Neural progenitor cell (in vitro differentiated cells): Measurements from ENCODE around the gene RAPGEF4. TPM values are rescaled to one million over a fixed set of nuclear protein-coding genes. Genes with fewer than 3 reads are reported as not detected.

Experiments
- DNase-seq: peaks from one replicate; pipeline ENCODE4 v3.0.0-alpha.2; 2016; ENCODE audit warnings: low spot score
- H2AFZ ChIP-seq: fragments of 200-600 bp; sonication (generic); replicated peaks from 2 replicates; pipeline ENCODE4 v1.6.1; 2016; ENCODE audit warnings: antibody characterized with exemption
- H3F3A ChIP-seq: fragments of 200-600 bp; sonication (generic); 2 replicates; pipeline ENCODE4 v1.6.1; 2016; ENCODE audit warnings: antibody characterized with exemption, low read depth
- H3K27ac ChIP-seq: fragments of 200-600 bp; sonication (generic); 2 replicates; pipeline ENCODE4 v1.5.1; 2016; ENCODE audit warnings: mild to moderate bottlenecking
- H3K27me3 ChIP-seq: fragments of 200-600 bp; sonication (generic); 2 replicates; pipeline ENCODE4 v1.6.1; 2016; ENCODE audit warnings: mild to moderate bottlenecking, moderate library complexity
- H3K36me3 ChIP-seq: fragments of 200-600 bp; sonication (generic); 2 replicates; pipeline ENCODE4 v1.5.1; 2016
- H3K4me1 ChIP-seq: fragments of 200-600 bp; sonication (generic); 2 replicates; pipeline ENCODE4 v1.6.1; 2016; ENCODE audit warnings: mixed run types
- H3K4me2 ChIP-seq: fragments of 200-600 bp; sonication (generic); 2 replicates; pipeline ENCODE4 v1.6.1; 2016
- H3K4me3 ChIP-seq: fragments of 200-600 bp; sonication (generic); 2 replicates; pipeline ENCODE4 v1.5.1; 2016
- H3K79me2 ChIP-seq: fragments of 200-600 bp; sonication (generic); 2 replicates; pipeline ENCODE4 v1.6.1; 2016; ENCODE audit warnings: low read depth
- H3K9ac ChIP-seq: fragments of 200-600 bp; sonication (generic); 2 replicates; pipeline ENCODE4 v1.6.1; 2016
- H3K9me3 ChIP-seq: fragments of 200-600 bp; sonication (generic); 2 replicates; pipeline ENCODE4 v1.5.1; 2016; ENCODE audit warnings: low read depth
- H4K20me1 ChIP-seq: fragments of 200-600 bp; sonication (generic); 2 replicates; pipeline ENCODE4 v1.6.1; 2016; ENCODE audit warnings: low read depth
- H3K27ac Mint-ChIP-seq: 3 replicates; pipeline ENCODE4 v1.8.0; 2021; ENCODE audit warnings: mixed read lengths
- H3K27me3 Mint-ChIP-seq: 2 replicates; pipeline ENCODE4 v1.8.0; 2022; ENCODE audit warnings: low read depth, mild to moderate bottlenecking, inconsistent platforms, moderate library complexity, mixed read lengths; ENCODE audit not compliant: insufficient read depth
- H3K36me3 Mint-ChIP-seq: 3 replicates; pipeline ENCODE4 v1.8.0; 2021; ENCODE audit warnings: mixed read lengths
- H3K4me1 Mint-ChIP-seq: 3 replicates; pipeline ENCODE4 v1.8.0; 2021; ENCODE audit warnings: mixed read lengths
- H3K4me3 Mint-ChIP-seq: 3 replicates; pipeline ENCODE4 v1.8.0; 2021; ENCODE audit warnings: mild to moderate bottlenecking, moderate library complexity, mixed read lengths
- H3K9me3 Mint-ChIP-seq: 3 replicates; pipeline ENCODE4 v1.8.0; 2020; ENCODE audit warnings: mixed read lengths
- CTCF ChIP-seq: fragments of 200-600 bp; sonication (generic); IDR thresholded peaks from 2 replicates; pipeline ENCODE4 v1.5.1; 2017; ENCODE audit warnings: antibody characterized with exemption, mild to moderate bottlenecking
- EZH2 ChIP-seq: fragments of 200-600 bp; sonication (generic); IDR thresholded peaks from 2 replicates; pipeline ENCODE4 v1.6.1; 2017; ENCODE audit warnings: antibody characterized with exemption, mild to moderate bottlenecking, moderate library complexity
- EZH2phosphoT487 ChIP-seq: fragments of 200-600 bp; sonication (generic); IDR thresholded peaks from 2 replicates; pipeline ENCODE4 v1.6.1; 2017; ENCODE audit warnings: antibody characterized with exemption
- total RNA-seq: library from RNA; depleted of rRNA; stranded (reverse); fragments of >200 nt; gene quantifications from 2 replicates; pipeline ENCODE4 v1.2.3, GENCODE V29; 2015; ENCODE audit warnings: low replicate concordance

The RAPGEF4 gene
- total RNA-seq, 1 donor from 2014 or later = 1.8 TPM

- Histone ChIP-seq H4K20me1 (no peaks in the 10 kb centered on the region), H2AFZ (no peak overlapping the region), H3K4me1 (peaks cover 20% of the 10 kb centered on the region), H3K4me3 (no peak overlapping the region), H3K27ac (no peak overlapping the region), H3K79me2 (no peaks in the 10 kb centered on the region), H3K4me2 (no peak overlapping the region), H3K9me3 (no peaks in the 10 kb centered on the region), H3K27me3 (no peaks in the 10 kb centered on the region), H3K9ac (no peak overlapping the region), H3F3A (peaks cover 15% of the 10 kb centered on the region), H3K36me3 (no peaks in the 10 kb centered on the region)
- H3K27ac Mint-ChIP-seq = no peak overlapping the region
- H3K4me3 Mint-ChIP-seq = no peak overlapping the region
- no peaks in the 10 kb centered on the region for H3K36me3 Mint-ChIP-seq
- peaks cover 23% of the 10 kb centered on the region for H3K4me1 Mint-ChIP-seq
- no peak for TF ChIP-seq CTCF
- no peak for TF ChIP-seq EZH2
- no peak for TF ChIP-seq EZH2phosphoT487
- DNase-seq = no peak
- H3K27me3 Mint-ChIP-seq = peaks cover 2% of the 10 kb centered on the region
- H3K9me3 Mint-ChIP-seq = no peaks in the 10 kb centered on the region
Observed at GRCh38 chr2:172928756-172929155, 193.1 kb downstream of the RAPGEF4 start.

- no peak overlapping the region for H3K4me2 ChIP-seq
- TF ChIP-seq EZH2 (no peak), CTCF (no peak), EZH2phosphoT487 (no peak)
- no peak overlapping the region for H3K27ac Mint-ChIP-seq
- H3K4me1 Mint-ChIP-seq = peaks cover 23% of the 10 kb centered on the region
- H3K4me3 Mint-ChIP-seq = no peak overlapping the region
- no peaks in the 10 kb centered on the region for H3K36me3 ChIP-seq
- no peaks in the 10 kb centered on the region for H3K27me3 ChIP-seq
- peaks cover 15% of the 10 kb centered on the region for H3F3A ChIP-seq
- H3K27me3 Mint-ChIP-seq = peaks cover 2% of the 10 kb centered on the region
- H3K4me1 ChIP-seq = peaks cover 20% of the 10 kb centered on the region
- H3K27ac ChIP-seq = no peak overlapping the region
- H4K20me1 ChIP-seq = no peaks in the 10 kb centered on the region
- H2AFZ ChIP-seq = no peak overlapping the region
- no peak for DNase-seq
- no peaks in the 10 kb centered on the region for H3K9me3 ChIP-seq
- H3K4me3 ChIP-seq = no peak overlapping the region
- H3K9ac ChIP-seq = no peak overlapping the region
- H3K9me3 Mint-ChIP-seq = no peaks in the 10 kb centered on the region
- no peaks in the 10 kb centered on the region for H3K79me2 ChIP-seq
- no peaks in the 10 kb centered on the region for H3K36me3 Mint-ChIP-seq
Observed at GRCh38 chr2:172929644-172930043, 194.0 kb downstream of the RAPGEF4 start.

- Mint-ChIP-seq H3K4me3 (no peak overlapping the region), H3K4me1 (peaks cover 23% of the 10 kb centered on the region), H3K27me3 (peaks cover 2% of the 10 kb centered on the region), H3K36me3 (no peaks in the 10 kb centered on the region), H3K9me3 (no peaks in the 10 kb centered on the region), H3K27ac (no peak overlapping the region)
- Histone ChIP-seq H3K9ac (no peak overlapping the region), H3K4me2 (peak overlapping the region; percentile 59), H2AFZ (no peak overlapping the region), H4K20me1 (no peaks in the 10 kb centered on the region), H3K36me3 (no peaks in the 10 kb centered on the region), H3K27me3 (no peaks in the 10 kb centered on the region), H3K4me3 (peak overlapping the region; percentile 6), H3K27ac (no peak overlapping the region), H3K79me2 (no peaks in the 10 kb centered on the region), H3K4me1 (peaks cover 20% of the 10 kb centered on the region), H3F3A (peaks cover 15% of the 10 kb centered on the region), H3K9me3 (no peaks in the 10 kb centered on the region)
- DNase-seq = peak; percentile 41
- TF ChIP-seq EZH2phosphoT487 = no peak
- TF ChIP-seq CTCF = no peak
- TF ChIP-seq EZH2 = no peak
Observed at GRCh38 chr2:172930871-172931255, 195.2 kb downstream of the RAPGEF4 start.
